ENCODE results near the gene SLC43A1. TPM values are rescaled to one million over a fixed set of nuclear protein-coding genes. Genes with fewer than 3 reads are reported as not detected.

Gene SLC43A1
- polyA plus RNA-seq, 1 experiment, result 14.6 TPM

- Histone ChIP-seq H3K27ac (ENCODE audit: low read depth, low read length) (no peak overlapping the region), H3K4me3 (ENCODE audit: low read depth, low read length) (no peak overlapping the region), H3K9me3 (ENCODE audit: control insufficient read depth, insufficient read depth, low read length) (no peaks in the 10 kb centered on the region; the same call in 1 of the 2 replicates), H3K27me3 (ENCODE audit: control insufficient read depth, insufficient read depth, low read length) (no peaks in the 10 kb centered on the region)
- ChIA-PET CTCF (interaction anchor here (0.7 to 3.5 kb wide), 6 partner anchors 9 to 44 kb away, joined by 3 to 16 read pairs (median 4); no protein-coding TSS in a partner anchor), POLR2A (no interaction called here)
- TF ChIP-seq CTCF (IDR thresholded peaks at IDR 0.05; ENCODE audit: low read depth, low read length), result no peak
- no peak for DNase-seq (ENCODE audit: low read depth, low spot score)
Measured at GRCh38 chr11:57500515-57500914, 15.0 kb downstream of the SLC43A1 start.

- ChIA-PET POLR2A (interaction anchor here (0.5 kb wide), 1 partner anchor 18 kb away, joined by 3 read pairs; no protein-coding TSS in a partner anchor), CTCF (interaction anchor here (0.7 to 3.5 kb wide), 5 partner anchors 13 to 42 kb away, joined by 3 to 16 read pairs (median 4); no protein-coding TSS in a partner anchor)
- Histone ChIP-seq H3K27ac (ENCODE audit: low read depth, low read length) (peak overlapping the region; percentile 39), H3K4me3 (ENCODE audit: low read depth, low read length) (peak overlapping the region; percentile 47), H3K27me3 (ENCODE audit: control insufficient read depth, insufficient read depth, low read length) (no peaks in the 10 kb centered on the region), H3K9me3 (ENCODE audit: control insufficient read depth, insufficient read depth, low read length) (no peaks in the 10 kb centered on the region; the same call in 1 of the 2 replicates)
- TF ChIP-seq CTCF (IDR thresholded peaks at IDR 0.05; ENCODE audit: low read depth, low read length), result no peak
- no peak for DNase-seq (ENCODE audit: low read depth, low spot score)
Measured at GRCh38 chr11:57499983-57500461, 15.5 kb downstream of the SLC43A1 start.

- H3K4me3 ChIP-seq (ENCODE audit: low read depth, low read length), result peak overlapping the region; percentile 47
- H3K9me3 ChIP-seq (ENCODE audit: control insufficient read depth, insufficient read depth, low read length), result no peaks in the 10 kb centered on the region; the same call in 1 of the 2 replicates
- TF ChIP-seq CTCF (IDR thresholded peaks at IDR 0.05; ENCODE audit: low read depth, low read length), result no peak
- ChIA-PET CTCF (interaction anchor here (0.6 to 3.5 kb wide), 5 partner anchors 15 to 657 kb away, joined by 3 to 16 read pairs (median 4); no protein-coding TSS in a partner anchor), POLR2A (interaction anchor here (0.5 kb wide), 2 partner anchors 18 to 117 kb away, joined by 3 read pairs; no protein-coding TSS in a partner anchor)
- no peaks in the 10 kb centered on the region for H3K27me3 ChIP-seq (ENCODE audit: control insufficient read depth, insufficient read depth, low read length)
- peak overlapping the region; percentile 73 for H3K27ac ChIP-seq (ENCODE audit: low read depth, low read length)
- peak; percentile 61 for DNase-seq (ENCODE audit: low read depth, low spot score)
Measured at GRCh38 chr11:57499413-57499982, 16.0 kb downstream of the SLC43A1 start.

GRCh38 chr11:57498540-57498939, 17.0 kb downstream of the SLC43A1 start:
- TF ChIP-seq CTCF (IDR thresholded peaks at IDR 0.05; ENCODE audit: low read depth, low read length), result no peak
- ChIA-PET CTCF (interaction anchor here (0.6 kb wide), 1 partner anchor 144 kb away, joined by 4 read pairs; no protein-coding TSS in a partner anchor), POLR2A (interaction anchor here (1.1 kb wide), 1 partner anchor 16 kb away, joined by 3 read pairs; no protein-coding TSS in a partner anchor)
- DNase-seq (ENCODE audit: low read depth, low spot score), result no peak
- no peak overlapping the region for H3K4me3 ChIP-seq (ENCODE audit: low read depth, low read length)
- H3K27me3 ChIP-seq (ENCODE audit: control insufficient read depth, insufficient read depth, low read length), result no peaks in the 10 kb centered on the region
- no peak overlapping the region for H3K27ac ChIP-seq (ENCODE audit: low read depth, low read length)
- no peaks in the 10 kb centered on the region; the same call in 1 of the 2 replicates for H3K9me3 ChIP-seq (ENCODE audit: control insufficient read depth, insufficient read depth, low read length)

Measured in AG04450 (cell line).